Measurements from ENCODE around the gene HES7.
"Not testable (repeated sequence)": the region's sequence is repeated elsewhere in the genome, so short reads cannot be mapped to it uniquely, and the experiment has no call there.

HES7 gene

GRCh38 chr17:8123695-8124349 lies at the start of gene HES7:
Gene HES7, minus strand, starts transcription at chr17:8124106. Its CDS starts 22 bp downstream, at chr17:8124084.
- no peak for DNase-seq (ENCODE audit: low spot score)

- peak; percentile 95 for DNase-seq (ENCODE audit: low spot score)
These were observed 49.4 kb upstream of the HES7 start for GRCh38 chr17:8173056-8173870.

GRCh38 chr17:8170186-8170585 lies 46.3 kb upstream of the HES7 start:
- not testable (repeated sequence) for DNase-seq (ENCODE audit: low spot score)

- no peak for DNase-seq (ENCODE audit: low spot score)
These were observed 43.6 kb upstream of the HES7 start for GRCh38 chr17:8167526-8167925.

- DNase-seq (ENCODE audit: low spot score): no peak
These were observed 42.8 kb upstream of the HES7 start for GRCh38 chr17:8166731-8167130.

- no peak for DNase-seq (ENCODE audit: low spot score)
These were observed 40.9 kb upstream of the HES7 start for GRCh38 chr17:8164815-8165131.

- DNase-seq (ENCODE audit: low spot score): no peak
These were observed 40.3 kb upstream of the HES7 start for GRCh38 chr17:8163978-8164814.

- no peak for DNase-seq (ENCODE audit: low spot score)
These were observed 39.4 kb upstream of the HES7 start for GRCh38 chr17:8162997-8163977.

GRCh38 chr17:8162233-8162996 lies 38.5 kb upstream of the HES7 start, which contains the start of gene VAMP2:
Gene VAMP2, minus strand, starts transcription at chr17:8162948. Its CDS starts 69 bp downstream, at chr17:8162879.
- no peak for DNase-seq (ENCODE audit: low spot score)

- no peak for DNase-seq (ENCODE audit: low spot score)
These were observed 37.7 kb upstream of the HES7 start for GRCh38 chr17:8161289-8162232.

- no peak for DNase-seq (ENCODE audit: low spot score)
These were observed 36.9 kb upstream of the HES7 start for GRCh38 chr17:8160741-8161221.

- DNase-seq (ENCODE audit: low spot score): no peak
These were observed 36.3 kb upstream of the HES7 start for GRCh38 chr17:8160224-8160577.

- DNase-seq (ENCODE audit: low spot score): no peak
These were observed 35.7 kb upstream of the HES7 start for GRCh38 chr17:8159459-8160223.

- no peak for DNase-seq (ENCODE audit: low spot score)
These were observed 35.1 kb upstream of the HES7 start for GRCh38 chr17:8159032-8159400.

GRCh38 chr17:8158267-8159031 lies 34.5 kb upstream of the HES7 start:
- no peak for DNase-seq (ENCODE audit: low spot score)

GRCh38 chr17:8156246-8156992 lies 32.5 kb upstream of the HES7 start:
- peak; percentile 100 for DNase-seq (ENCODE audit: low spot score)

GRCh38 chr17:8155996-8156245 lies 32.0 kb upstream of the HES7 start:
- no peak for DNase-seq (ENCODE audit: low spot score)
